Measurements from ENCODE around the gene CCDC91. TPM values are rescaled to one million over a fixed set of nuclear protein-coding genes. Genes with fewer than 3 reads are reported as not detected.

Gene CCDC91
- total and polyA plus RNA-seq, 4 donors = 19.8 to 30.1 (median 28.7) TPM

- Histone ChIP-seq H3K36me3 (ENCODE audit: control insufficient read depth in 1 of 2, insufficient read depth in 2 of 2, low read length in 1 of 2) (no peaks in the 10 kb centered on the region), H3K4me1 (ENCODE audit: control insufficient read depth in 1 of 2, insufficient read depth in 2 of 2, low read length in 2 of 2) (no peaks in the 10 kb centered on the region), H3K27me3 (ENCODE audit: control insufficient read depth in 1 of 2, insufficient read depth in 2 of 2, low read length in 1 of 2) (peaks cover 0 to 1% of the 10 kb centered on the region in 2 donors), H3K27ac (ENCODE audit: low read depth in 1 of 2, low read length in 2 of 2) (no peak overlapping the region), H3K9me3 (ENCODE audit: control insufficient read depth, low read length) (no peaks in the 10 kb centered on the region), H3K4me3 (ENCODE audit: low read length in 2 of 2) (no peak overlapping the region)
- intact Hi-C loops (cut with DNase I) = loop anchor here in 1 of 2 donors (10.0 kb wide), 1 partner anchor 430 kb away; no protein-coding TSS in a partner anchor
- 39 to 45% methylated on average over 1 of the region's 1 CpG for WGBS, 2 donors
- DNase-seq (no peak), ATAC-seq (ENCODE audit: low FRiP score) (no peak)
These were observed 15.1 kb upstream of the CCDC91 start for GRCh38 chr12:28175098-28175589.

- WGBS, 2 donors = 95 to 98% methylated on average over 3 of the region's 3 CpGs
- intact Hi-C loops (cut with DNase I) = loop anchor here in 1 of 2 donors (10.0 kb wide), 1 partner anchor 431 kb away; no protein-coding TSS in a partner anchor
- no peak for DNase-seq
These were observed 14.0 kb upstream of the CCDC91 start for GRCh38 chr12:28176295-28176694.

GRCh38 chr12:28177461-28177860 is 12.8 kb upstream of the CCDC91 start:
- Histone ChIP-seq H3K27me3 (ENCODE audit: control insufficient read depth in 1 of 2, insufficient read depth in 2 of 2, low read length in 1 of 2) (peaks cover 0 to 1% of the 10 kb centered on the region in 2 donors), H3K9me3 (ENCODE audit: control insufficient read depth, low read length) (no peaks in the 10 kb centered on the region), H3K4me3 (ENCODE audit: low read length in 2 of 2) (no peak overlapping the region), H3K27ac (ENCODE audit: low read depth in 1 of 2, low read length in 2 of 2) (no peak overlapping the region), H3K4me1 (ENCODE audit: control insufficient read depth in 1 of 2, insufficient read depth in 2 of 2, low read length in 2 of 2) (no peaks in the 10 kb centered on the region), H3K36me3 (ENCODE audit: control insufficient read depth in 1 of 2, insufficient read depth in 2 of 2, low read length in 1 of 2) (no peaks in the 10 kb centered on the region)
- ATAC-seq (ENCODE audit: low FRiP score) = no peak
- no peak for DNase-seq
- 88 to 89% methylated on average over 2 of the region's 2 CpGs for WGBS, 2 donors
- intact Hi-C loops (cut with DNase I) = loop anchor here in 1 of 2 donors (10.0 kb wide), 1 partner anchor 433 kb away; no protein-coding TSS in a partner anchor

More at GRCh38 chr12:28176295-28176694, 14.0 kb upstream of the CCDC91 start:
- Histone ChIP-seq H3K4me1 (ENCODE audit: control insufficient read depth in 1 of 2, insufficient read depth in 2 of 2, low read length in 2 of 2) (no peaks in the 10 kb centered on the region), H3K27ac (ENCODE audit: low read depth in 1 of 2, low read length in 2 of 2) (no peak overlapping the region), H3K27me3 (ENCODE audit: control insufficient read depth in 1 of 2, insufficient read depth in 2 of 2, low read length in 1 of 2) (peaks cover 0 to 1% of the 10 kb centered on the region in 2 donors), H3K4me3 (ENCODE audit: low read length in 2 of 2) (no peak overlapping the region), H3K36me3 (ENCODE audit: control insufficient read depth in 1 of 2, insufficient read depth in 2 of 2, low read length in 1 of 2) (no peaks in the 10 kb centered on the region), H3K9me3 (ENCODE audit: control insufficient read depth, low read length) (no peaks in the 10 kb centered on the region)
- ATAC-seq (ENCODE audit: low FRiP score) = no peak

- intact Hi-C loops (cut with DNase I) = loop anchor here in 1 of 2 donors (10.0 kb wide), 1 partner anchor 433 kb away; no protein-coding TSS in a partner anchor
- Histone ChIP-seq H3K9me3 (ENCODE audit: control insufficient read depth, low read length) (no peaks in the 10 kb centered on the region), H3K4me1 (ENCODE audit: control insufficient read depth in 1 of 2, insufficient read depth in 2 of 2, low read length in 2 of 2) (no peaks in the 10 kb centered on the region), H3K36me3 (ENCODE audit: control insufficient read depth in 1 of 2, insufficient read depth in 2 of 2, low read length in 1 of 2) (no peaks in the 10 kb centered on the region), H3K27ac (ENCODE audit: low read depth in 1 of 2, low read length in 2 of 2) (no peak overlapping the region), H3K4me3 (ENCODE audit: low read length in 2 of 2) (no peak overlapping the region), H3K27me3 (ENCODE audit: control insufficient read depth in 1 of 2, insufficient read depth in 2 of 2, low read length in 1 of 2) (peaks cover 0 to 1% of the 10 kb centered on the region in 2 donors)
- ATAC-seq (ENCODE audit: low FRiP score) = no peak
- DNase-seq = no peak
These were observed 12.4 kb upstream of the CCDC91 start for GRCh38 chr12:28177905-28178304.

GRCh38 chr12:28178775-28179174 is 11.5 kb upstream of the CCDC91 start:
- H3K36me3 ChIP-seq (ENCODE audit: control insufficient read depth in 1 of 2, insufficient read depth in 2 of 2, low read length in 1 of 2) = no peaks in the 10 kb centered on the region
- H3K27me3 ChIP-seq (ENCODE audit: control insufficient read depth in 1 of 2, insufficient read depth in 2 of 2, low read length in 1 of 2) = no peaks in the 10 kb centered on the region
- intact Hi-C loops (cut with DNase I) = loop anchor here in 1 of 2 donors (10.0 kb wide), 1 partner anchor 434 kb away; no protein-coding TSS in a partner anchor
- H3K4me3 ChIP-seq (ENCODE audit: low read length in 2 of 2) = no peak overlapping the region
- WGBS, 2 donors = 93% methylated on average over 7 of the region's 7 CpGs
- no peak for ATAC-seq (ENCODE audit: low FRiP score)
- H3K9me3 ChIP-seq (ENCODE audit: control insufficient read depth, low read length) = no peaks in the 10 kb centered on the region
- no peak for DNase-seq
- H3K4me1 ChIP-seq (ENCODE audit: control insufficient read depth in 1 of 2, insufficient read depth in 2 of 2, low read length in 2 of 2) = no peaks in the 10 kb centered on the region
- no peak overlapping the region for H3K27ac ChIP-seq (ENCODE audit: low read depth in 1 of 2, low read length in 2 of 2)

GRCh38 chr12:28180786-28181185 is 9.5 kb upstream of the CCDC91 start:
- Histone ChIP-seq H3K27ac (ENCODE audit: low read depth in 1 of 2, low read length in 2 of 2) (no peak overlapping the region), H3K36me3 (ENCODE audit: control insufficient read depth in 1 of 2, insufficient read depth in 2 of 2, low read length in 1 of 2) (no peaks in the 10 kb centered on the region), H3K4me3 (ENCODE audit: low read length in 2 of 2) (no peak overlapping the region), H3K9me3 (ENCODE audit: control insufficient read depth, low read length) (no peaks in the 10 kb centered on the region), H3K27me3 (ENCODE audit: control insufficient read depth in 1 of 2, insufficient read depth in 2 of 2, low read length in 1 of 2) (no peaks in the 10 kb centered on the region), H3K4me1 (ENCODE audit: control insufficient read depth in 1 of 2, insufficient read depth in 2 of 2, low read length in 2 of 2) (no peaks in the 10 kb centered on the region)
- intact Hi-C loops (cut with DNase I) = no loop called here
- ATAC-seq (ENCODE audit: low FRiP score) (no peak), DNase-seq (no peak)
- 31 to 41% methylated on average over 3 of the region's 3 CpGs for WGBS, 2 donors

- ATAC-seq (ENCODE audit: low FRiP score) (no peak), DNase-seq (no peak)
- H3K27ac ChIP-seq (ENCODE audit: low read depth in 1 of 2, low read length in 2 of 2) = no peak overlapping the region
- no peaks in the 10 kb centered on the region for H3K4me1 ChIP-seq (ENCODE audit: control insufficient read depth in 1 of 2, insufficient read depth in 2 of 2, low read length in 2 of 2)
- no peaks in the 10 kb centered on the region for H3K27me3 ChIP-seq (ENCODE audit: control insufficient read depth in 1 of 2, insufficient read depth in 2 of 2, low read length in 1 of 2)
- intact Hi-C loops (cut with DNase I) = no loop called here
- H3K9me3 ChIP-seq (ENCODE audit: control insufficient read depth, low read length) = no peaks in the 10 kb centered on the region
- no peaks in the 10 kb centered on the region for H3K36me3 ChIP-seq (ENCODE audit: control insufficient read depth in 1 of 2, insufficient read depth in 2 of 2, low read length in 1 of 2)
- H3K4me3 ChIP-seq (ENCODE audit: low read length in 2 of 2) = no peak overlapping the region
- WGBS, 2 donors = 83% methylated on average over 1 of the region's 1 CpG
These were observed 5.9 kb upstream of the CCDC91 start for GRCh38 chr12:28184375-28184774.

- intact Hi-C loops (cut with DNase I) = no loop called here
- Histone ChIP-seq H3K4me1 (ENCODE audit: control insufficient read depth in 1 of 2, insufficient read depth in 2 of 2, low read length in 2 of 2) (no peaks in the 10 kb centered on the region), H3K36me3 (ENCODE audit: control insufficient read depth in 1 of 2, insufficient read depth in 2 of 2, low read length in 1 of 2) (no peaks in the 10 kb centered on the region)
These were observed 3.8 kb upstream of the CCDC91 start for GRCh38 chr12:28186500-28186899.

GRCh38 chr12:28189784-28190320 is 404 bp upstream of the CCDC91 start:
- Histone ChIP-seq H3K27me3 (ENCODE audit: control insufficient read depth in 1 of 2, insufficient read depth in 2 of 2, low read length in 1 of 2) (no peaks in the 10 kb centered on the region), H3K27ac (ENCODE audit: low read depth in 1 of 2, low read length in 2 of 2) (peak overlapping the region in 1 of 2 donors; percentile 92), H3K9me3 (ENCODE audit: control insufficient read depth, low read length) (no peaks in the 10 kb centered on the region), H3K36me3 (ENCODE audit: control insufficient read depth in 1 of 2, insufficient read depth in 2 of 2, low read length in 1 of 2) (no peaks in the 10 kb centered on the region), H3K4me3 (ENCODE audit: low read length in 2 of 2) (peak overlapping the region; percentile 65 to 85), H3K4me1 (ENCODE audit: control insufficient read depth in 1 of 2, insufficient read depth in 2 of 2, low read length in 2 of 2) (peaks cover 0 to 3% of the 10 kb centered on the region in 2 donors)
- intact Hi-C loops (cut with DNase I) = loop anchor here in 1 of 2 donors (5.0 kb wide), 1 partner anchor 223 kb away; no protein-coding TSS in a partner anchor
- 65 to 67% methylated on average over 9 of the region's 9 CpGs for WGBS, 2 donors
- ATAC-seq (ENCODE audit: low FRiP score) = no peak
- DNase-seq = no peak

More at GRCh38 chr12:28186500-28186899, 3.8 kb upstream of the CCDC91 start:
- ATAC-seq (ENCODE audit: low FRiP score) (no peak), DNase-seq (no peak)
- H3K9me3 ChIP-seq (ENCODE audit: control insufficient read depth, low read length) = no peaks in the 10 kb centered on the region
- H3K27me3 ChIP-seq (ENCODE audit: control insufficient read depth in 1 of 2, insufficient read depth in 2 of 2, low read length in 1 of 2) = no peaks in the 10 kb centered on the region
- H3K4me3 ChIP-seq (ENCODE audit: low read length in 2 of 2) = no peak overlapping the region
- H3K27ac ChIP-seq (ENCODE audit: low read depth in 1 of 2, low read length in 2 of 2) = no peak overlapping the region
- 89 to 94% methylated on average over 2 of the region's 2 CpGs for WGBS, 2 donors
